ENCODE results near the gene HIC1. TPM values are rescaled to one million over a fixed set of nuclear protein-coding genes. Genes with fewer than 3 reads are reported as not detected.
"Not testable (repeated sequence)": the region's sequence is repeated elsewhere in the genome, so short reads cannot be mapped to it uniquely, and the experiment has no call there.

HIC1 gene
- 10 to 100 TPM; 19.2 to 44.6 (median 32.1) TPM for polyA plus RNA-seq (ENCODE audit: insufficient read length in 10 of 10)
- long read RNA-seq, donor 1, transcript HIC1-205 (2 exons, 1,134 nt): major isoform, 18 of 22 reads
- long read RNA-seq, donor 1, partial matches to known transcripts: 0 of 22 reads
- long read RNA-seq, donor 1, other reads (novel, unspliced or antisense): 0 of 22 reads
- long read RNA-seq, donor 2, transcript HIC1-205 (2 exons, 1,134 nt): major isoform, 13 of 27 reads
- long read RNA-seq, donor 2, transcript HIC1-206 (1 exons, 725 nt): minor isoform, 6 of 27 reads
- long read RNA-seq, donor 2, partial matches to known transcripts: 7 of 27 reads
- long read RNA-seq, donor 2, other reads (novel, unspliced or antisense): 0 of 27 reads
- long read RNA-seq, donor 3: 0 reads
- long read RNA-seq, donor 4, transcript HIC1-205 (2 exons, 1,134 nt): major isoform, 12 of 16 reads
- long read RNA-seq, donor 4, partial matches to known transcripts: 0 of 16 reads
- long read RNA-seq, donor 4, other reads (novel, unspliced or antisense): 0 of 16 reads
- long read RNA-seq, donor 5, transcript HIC1-205 (2 exons, 1,134 nt): major isoform, 23 of 27 reads
- long read RNA-seq, donor 5, partial matches to known transcripts: 0 of 27 reads
- long read RNA-seq, donor 5, other reads (novel, unspliced or antisense): 0 of 27 reads
- long read RNA-seq, donor 6, transcript HIC1-205 (2 exons, 1,134 nt): major isoform, 9 of 15 reads
- long read RNA-seq, donor 6, partial matches to known transcripts: 0 of 15 reads
- long read RNA-seq, donor 6, other reads (novel, unspliced or antisense): 0 of 15 reads
- long read RNA-seq, donor 7, transcript HIC1-205 (2 exons, 1,134 nt): major isoform, 14 of 19 reads
- long read RNA-seq, donor 7, transcript HIC1-206 (1 exons, 725 nt): minor isoform, 5 of 19 reads
- long read RNA-seq, donor 7, partial matches to known transcripts: 0 of 19 reads
- long read RNA-seq, donor 7, other reads (novel, unspliced or antisense): 0 of 19 reads
- long read RNA-seq, donor 8, transcript HIC1-205 (2 exons, 1,134 nt): major isoform, 8 of 9 reads
- long read RNA-seq, donor 8, partial matches to known transcripts: 0 of 9 reads
- long read RNA-seq, donor 8, other reads (novel, unspliced or antisense): 0 of 9 reads
- long read RNA-seq, donor 9, partial matches to known transcripts: 0 of 4 reads
- long read RNA-seq, donor 9, other reads (novel, unspliced or antisense): 0 of 4 reads

- DNase-seq: peak in 2 of 3 donors; percentile 89 to 95
Observed at GRCh38 chr17:2054512-2055291, at the start of gene HIC1. Gene HIC1 (plus strand): TSS chr17:2055103. CDS start chr17:2056691, 1,588 bp downstream.

GRCh38 chr17:2008332-2009126 lies 46.4 kb upstream of the HIC1 start:
- DNase-seq: no peak

- DNase-seq: no peak
Observed at GRCh38 chr17:2009737-2010136, 45.2 kb upstream of the HIC1 start.

- peak in 2 of 3 donors; percentile 37 to 63 for DNase-seq
Observed at GRCh38 chr17:2011411-2012371, 43.2 kb upstream of the HIC1 start.

- DNase-seq: no peak
Observed at GRCh38 chr17:2012499-2012898, 42.4 kb upstream of the HIC1 start.

- DNase-seq: not testable (repeated sequence)
Observed at GRCh38 chr17:2013220-2013993, 41.5 kb upstream of the HIC1 start.

- DNase-seq: no peak
Observed at GRCh38 chr17:2013994-2014317, 40.9 kb upstream of the HIC1 start.

GRCh38 chr17:2015314-2015713 lies 39.6 kb upstream of the HIC1 start:
- no peak for DNase-seq

- DNase-seq: no peak
Observed at GRCh38 chr17:2016494-2016893, 38.4 kb upstream of the HIC1 start.

GRCh38 chr17:2017274-2017941 lies 37.5 kb upstream of the HIC1 start:
- no peak for DNase-seq

- no peak for DNase-seq
Observed at GRCh38 chr17:2018716-2019510, 36.0 kb upstream of the HIC1 start.

- no peak for DNase-seq
Observed at GRCh38 chr17:2019723-2020122, 35.2 kb upstream of the HIC1 start.

- DNase-seq: no peak
Observed at GRCh38 chr17:2020721-2021120, 34.2 kb upstream of the HIC1 start.

- DNase-seq: no peak
Observed at GRCh38 chr17:2022647-2023240, 32.2 kb upstream of the HIC1 start.

- DNase-seq: no peak
Observed at GRCh38 chr17:2023256-2023655, 31.6 kb upstream of the HIC1 start.
